Measurements from ENCODE around the gene NR2F6. TPM values are rescaled to one million over a fixed set of nuclear protein-coding genes. Genes with fewer than 3 reads are reported as not detected.

The NR2F6 gene
- total and polyA plus RNA-seq, 11 donors, result 30.8 to 117 (median 46.3) TPM

DNA sequence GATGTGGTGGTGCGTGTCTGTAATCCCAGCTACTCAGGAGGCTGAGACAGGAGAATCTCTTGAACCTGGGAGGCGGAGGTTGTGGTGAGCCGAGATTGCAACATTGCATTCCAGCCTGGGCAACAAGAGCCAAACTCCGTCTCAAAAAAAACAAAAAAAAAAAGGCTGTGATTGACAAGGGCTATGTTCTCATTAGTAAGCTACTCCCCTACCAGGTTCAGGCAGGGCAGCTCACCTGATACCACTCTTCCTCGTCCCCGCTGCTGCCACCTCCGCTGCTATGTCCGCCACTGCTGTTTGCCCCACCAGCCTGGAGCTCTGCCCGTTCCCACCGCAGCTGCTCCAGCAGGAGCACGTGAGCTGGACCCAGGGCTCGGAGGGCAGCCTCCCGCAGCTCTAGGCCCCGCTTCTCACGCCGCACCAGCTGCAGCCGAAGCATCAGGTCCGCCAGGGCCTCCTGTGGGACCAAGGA is 9.5 kb upstream of the NR2F6 start:
- intact Hi-C loops (cut with DNase I), result no loop called here
- Histone ChIP-seq H3K4me3 (no peak overlapping the region), H3K4me1 (no peaks in the 10 kb centered on the region), H3K27ac (no peak overlapping the region), H3K9me3 (peaks cover 0 to 12% (median 2%) of the 10 kb centered on the region in 12 donors), H3K27me3 (no peaks in the 10 kb centered on the region), H3K36me3 (peaks cover 0 to 65% (median 21%) of the 10 kb centered on the region in 9 donors)
- TF ChIP-seq, protein P1, sequence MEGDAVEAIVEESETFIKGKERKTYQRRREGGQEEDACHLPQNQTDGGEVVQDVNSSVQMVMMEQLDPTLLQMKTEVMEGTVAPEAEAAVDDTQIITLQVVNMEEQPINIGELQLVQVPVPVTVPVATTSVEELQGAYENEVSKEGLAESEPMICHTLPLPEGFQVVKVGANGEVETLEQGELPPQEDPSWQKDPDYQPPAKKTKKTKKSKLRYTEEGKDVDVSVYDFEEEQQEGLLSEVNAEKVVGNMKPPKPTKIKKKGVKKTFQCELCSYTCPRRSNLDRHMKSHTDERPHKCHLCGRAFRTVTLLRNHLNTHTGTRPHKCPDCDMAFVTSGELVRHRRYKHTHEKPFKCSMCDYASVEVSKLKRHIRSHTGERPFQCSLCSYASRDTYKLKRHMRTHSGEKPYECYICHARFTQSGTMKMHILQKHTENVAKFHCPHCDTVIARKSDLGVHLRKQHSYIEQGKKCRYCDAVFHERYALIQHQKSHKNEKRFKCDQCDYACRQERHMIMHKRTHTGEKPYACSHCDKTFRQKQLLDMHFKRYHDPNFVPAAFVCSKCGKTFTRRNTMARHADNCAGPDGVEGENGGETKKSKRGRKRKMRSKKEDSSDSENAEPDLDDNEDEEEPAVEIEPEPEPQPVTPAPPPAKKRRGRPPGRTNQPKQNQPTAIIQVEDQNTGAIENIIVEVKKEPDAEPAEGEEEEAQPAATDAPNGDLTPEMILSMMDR (IDR thresholded peaks at IDR 0.05), result no peak
- no peak for TF ChIP-seq POLR2A (IDR thresholded peaks at IDR 0.05)
- no peak for DNase-seq
- no peak for ATAC-seq
- WGBS, 4 donors, result 71 to 78% (median 77%) methylated on average over 18 of the region's 18 CpGs

GRCh38 chr19:17254636-17255035 is 8.9 kb upstream of the NR2F6 start:
- peaks cover 0 to 63% (median 23%) of the 10 kb centered on the region in 9 donors for H3K36me3 ChIP-seq
- intact Hi-C loops (cut with DNase I), result no loop called here
- peaks cover 0 to 8% (median 1%) of the 10 kb centered on the region in 12 donors for H3K9me3 ChIP-seq
- H3K4me3 ChIP-seq, result no peak overlapping the region
- ATAC-seq, result no peak
- 86 to 88% (median 86%) methylated on average over 10 of the region's 10 CpGs for WGBS, 4 donors
- TF ChIP-seq, protein P1 (IDR thresholded peaks at IDR 0.05), result no peak
- TF ChIP-seq POLR2A (IDR thresholded peaks at IDR 0.05), result no peak
- H3K27me3 ChIP-seq, result no peaks in the 10 kb centered on the region
- H3K27ac ChIP-seq, result no peak overlapping the region
- H3K4me1 ChIP-seq, result no peaks in the 10 kb centered on the region
- no peak for DNase-seq

DNA sequence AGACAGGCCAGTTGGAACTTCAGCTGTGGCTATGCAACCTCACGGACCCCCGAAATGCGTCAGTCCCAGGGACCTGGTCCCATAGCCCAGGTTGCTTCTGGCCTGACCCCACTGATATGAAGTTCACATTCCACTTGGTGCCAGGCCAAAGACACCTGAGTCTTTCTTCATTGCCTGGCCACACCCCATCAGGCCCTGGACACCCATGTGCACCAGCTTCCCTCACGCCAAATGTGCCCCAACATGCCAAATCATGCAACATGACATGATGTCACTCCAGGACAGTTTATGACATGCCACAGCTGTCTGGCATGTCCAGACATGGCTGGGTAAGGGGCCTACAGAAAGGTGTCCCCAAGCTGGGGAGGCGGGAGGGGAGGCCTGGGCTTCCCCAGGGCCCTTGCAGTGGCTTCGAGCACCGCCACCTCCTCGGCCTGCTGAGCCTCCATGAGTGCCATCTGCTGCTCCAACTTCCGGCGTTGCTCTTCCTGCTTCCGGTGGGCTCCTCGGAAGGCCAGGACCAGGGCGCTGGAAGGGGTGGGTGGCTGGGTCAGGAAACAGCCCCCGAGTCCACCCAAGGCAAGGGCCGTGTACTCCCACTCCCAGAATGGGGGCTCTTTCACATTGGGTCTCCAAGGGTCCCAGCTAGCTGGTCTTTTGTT is 4.3 kb upstream of the NR2F6 start:
- Histone ChIP-seq H3K9me3 (no peaks in the 10 kb centered on the region), H3K27ac (no peak overlapping the region), H3K36me3 (peaks cover 0 to 36% (median 11%) of the 10 kb centered on the region in 9 donors), H3K27me3 (no peaks in the 10 kb centered on the region), H3K4me3 (no peak overlapping the region), H3K4me1 (peaks cover 0 to 17% (median 11%) of the 10 kb centered on the region in 12 donors)
- intact Hi-C loops (cut with DNase I), result no loop called here
- 81 to 96% (median 83%) methylated on average over 6 to 15 of the region's 15 CpGs for WGBS, 4 donors
- TF ChIP-seq POLR2A (IDR thresholded peaks at IDR 0.05), result no peak
- TF ChIP-seq, protein P1 (IDR thresholded peaks at IDR 0.05), result no peak
- ATAC-seq, result no peak
- DNase-seq, result no peak

- 60 to 72% (median 70%) methylated on average over 10 to 21 of the region's 21 CpGs for WGBS, 4 donors
- Histone ChIP-seq H3K27me3 (no peaks in the 10 kb centered on the region), H3K4me1 (peaks cover 0 to 27% (median 14%) of the 10 kb centered on the region in 12 donors), H3K9me3 (no peaks in the 10 kb centered on the region), H3K36me3 (peaks cover 0 to 21% (median 7%) of the 10 kb centered on the region in 9 donors), H3K4me3 (no peak overlapping the region), H3K27ac (no peak overlapping the region)
- no peak for DNase-seq
- intact Hi-C loops (cut with DNase I), result no loop called here
- ATAC-seq, result no peak
- TF ChIP-seq, protein P1 (IDR thresholded peaks at IDR 0.05), result no peak
- no peak for TF ChIP-seq POLR2A (IDR thresholded peaks at IDR 0.05)
Measured at GRCh38 chr19:17248011-17248776, 2.5 kb upstream of the NR2F6 start.
